IPS-18c (cell line): Measurements from ENCODE around the gene KIF5B.
A peak's percentile ranks its signal among the peaks of the same experiment; 100 is the strongest.
"Not testable (repeated sequence)": the region's sequence is repeated elsewhere in the genome, so short reads cannot be mapped to it uniquely, and the experiment has no call there.

ENCODE experiments used
- H3K4me3 ChIP-seq: 2 replicates; pipeline ENCODE4 v1.7.0; 2013; ENCODE audit warnings: low read depth, mild to moderate bottlenecking, low read length, moderate library complexity; ENCODE audit not compliant: insufficient read depth
- H3K9me3 ChIP-seq: one replicate; pipeline ENCODE4 v1.6.1; 2013; ENCODE audit warnings: mild to moderate bottlenecking, low read length, moderate library complexity; ENCODE audit not compliant: control insufficient read depth, insufficient read depth

KIF5B gene

GRCh38 chr10:32056136-32057035 is at the start of gene KIF5B:
KIF5B (minus strand) TSS chr10:32056425; CDS start chr10:32055973, 452 bp downstream.
- H3K9me3 ChIP-seq = no peaks in the 10 kb centered on the region
- H3K4me3 ChIP-seq = peak within 1 kb of the TSS; percentile 96

- no peak overlapping the region for H3K4me3 ChIP-seq
- H3K9me3 ChIP-seq = no peaks in the 10 kb centered on the region
Measured at GRCh38 chr10:32105782-32106382, 49.7 kb upstream of the KIF5B start.

- Histone ChIP-seq H3K4me3 (no peak overlapping the region), H3K9me3 (no peaks in the 10 kb centered on the region)
Measured at GRCh38 chr10:32104622-32105509, 48.6 kb upstream of the KIF5B start.

DNA sequence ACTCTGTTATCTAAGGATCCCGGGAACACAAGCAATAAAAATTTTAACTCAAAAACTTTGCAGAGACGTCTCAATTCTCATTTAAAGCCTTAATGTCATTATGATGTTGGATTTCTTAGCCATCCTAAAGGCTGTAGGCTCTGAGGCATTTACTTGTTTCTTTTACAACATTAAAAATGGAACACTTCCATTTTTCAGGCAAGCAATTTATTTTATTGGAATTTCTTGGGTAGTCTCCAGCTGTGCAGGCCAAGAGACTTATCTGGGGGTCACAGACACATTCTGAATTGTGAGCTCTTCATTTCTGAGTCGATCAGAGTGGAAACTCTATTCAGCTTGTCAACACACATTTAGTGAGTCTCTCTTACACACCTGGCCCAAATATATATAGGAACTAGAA is 48.0 kb upstream of the KIF5B start:
- no peak overlapping the region for H3K4me3 ChIP-seq
- no peaks in the 10 kb centered on the region for H3K9me3 ChIP-seq

DNA sequence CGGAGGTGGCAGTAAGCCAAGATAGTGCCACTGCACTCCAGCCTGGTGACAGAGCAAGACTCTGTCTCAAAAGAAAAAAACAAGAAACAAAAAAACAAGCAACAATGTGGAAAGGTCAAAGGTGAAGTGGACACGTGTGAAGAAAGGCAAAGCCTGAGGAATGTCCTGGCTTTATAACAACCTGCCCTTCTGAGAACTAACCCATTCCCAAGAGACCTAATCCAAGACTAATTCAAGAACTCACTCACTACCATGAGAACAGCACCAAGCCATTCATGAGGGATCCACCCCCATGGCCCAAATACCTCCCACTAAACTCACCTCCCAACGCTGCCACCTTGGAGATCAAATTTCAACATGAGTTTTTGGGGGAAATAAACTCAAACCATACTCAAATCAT is 47.5 kb upstream of the KIF5B start:
- Histone ChIP-seq H3K9me3 (no peaks in the 10 kb centered on the region), H3K4me3 (no peak overlapping the region)

GRCh38 chr10:32098566-32099259 is 42.5 kb upstream of the KIF5B start:
- H3K9me3 ChIP-seq = not testable (repeated sequence)

GRCh38 chr10:32095116-32095733 is 39.0 kb upstream of the KIF5B start:
- Histone ChIP-seq H3K4me3 (no peak overlapping the region), H3K9me3 (no peaks in the 10 kb centered on the region)

More at GRCh38 chr10:32098566-32099259, 42.5 kb upstream of the KIF5B start:
- not testable (repeated sequence) for H3K4me3 ChIP-seq

DNA sequence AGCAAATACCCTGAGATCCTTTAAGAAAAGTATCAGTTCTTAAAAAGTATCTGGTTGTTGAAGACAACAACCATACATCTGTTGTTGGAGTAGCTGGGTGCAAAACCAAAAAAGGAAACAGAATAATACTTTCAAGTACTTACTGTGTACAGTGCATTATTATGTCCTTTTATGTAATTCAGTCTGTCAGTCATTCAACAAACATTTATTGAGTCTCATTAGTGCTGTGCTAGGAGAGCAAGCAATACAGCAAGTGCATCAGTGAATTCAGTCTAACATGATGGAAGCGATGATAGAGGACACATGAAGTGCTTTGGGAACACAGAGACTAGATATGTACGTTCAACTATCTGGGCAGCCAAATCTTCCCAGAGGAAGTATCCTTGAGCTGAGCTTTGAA is 37.4 kb upstream of the KIF5B start:
- H3K4me3 ChIP-seq = no peak overlapping the region

GRCh38 chr10:32091046-32091445 is 34.8 kb upstream of the KIF5B start:
- Histone ChIP-seq H3K9me3 (no peaks in the 10 kb centered on the region), H3K4me3 (no peak overlapping the region)

More for the DNA sequence above, 37.4 kb upstream of the KIF5B start:
- H3K9me3 ChIP-seq = no peaks in the 10 kb centered on the region

DNA sequence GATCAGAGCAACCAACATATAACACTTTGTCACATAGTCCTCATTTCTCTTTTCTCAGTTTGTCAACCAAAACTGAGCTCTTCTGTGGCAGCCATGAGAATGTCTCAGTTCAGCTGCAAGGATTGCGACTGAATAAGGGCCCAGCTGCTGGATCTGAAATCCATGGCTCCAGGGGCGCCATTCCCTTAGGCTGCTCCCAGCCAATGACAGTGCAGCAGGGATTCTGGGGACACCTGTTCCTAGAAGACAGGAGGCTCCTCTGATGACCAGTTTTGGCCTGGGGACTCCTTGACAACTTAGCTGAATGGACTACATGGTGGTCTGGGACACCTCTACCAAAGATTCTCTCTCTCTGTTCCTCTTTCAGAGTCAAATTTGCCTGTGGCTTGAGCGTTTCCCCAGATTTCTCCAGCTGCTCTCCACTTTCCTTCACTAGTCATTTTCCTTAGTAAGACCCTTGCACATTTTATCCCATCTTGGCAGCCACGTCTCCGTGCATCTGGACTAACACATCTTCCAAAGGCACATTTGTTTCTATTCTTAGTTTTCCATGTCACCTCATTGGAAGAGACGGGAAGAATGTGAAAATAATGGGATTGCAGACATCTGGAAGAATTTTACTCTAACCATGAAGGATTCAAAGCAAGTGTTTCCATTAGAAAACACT is 28.1 kb upstream of the KIF5B start:
- H3K9me3 ChIP-seq = no peaks in the 10 kb centered on the region
- no peak overlapping the region for H3K4me3 ChIP-seq

- no peak overlapping the region for H3K4me3 ChIP-seq
- no peaks in the 10 kb centered on the region for H3K9me3 ChIP-seq
Measured at GRCh38 chr10:32077896-32078485, 21.8 kb upstream of the KIF5B start.

GRCh38 chr10:32073659-32074058 is 17.4 kb upstream of the KIF5B start:
- H3K9me3 ChIP-seq = no peaks in the 10 kb centered on the region
- H3K4me3 ChIP-seq = no peak overlapping the region

GRCh38 chr10:32073128-32073527 is 16.9 kb upstream of the KIF5B start:
- no peak overlapping the region for H3K4me3 ChIP-seq
- no peaks in the 10 kb centered on the region for H3K9me3 ChIP-seq

GRCh38 chr10:32072025-32072800 is 16.0 kb upstream of the KIF5B start:
- Histone ChIP-seq H3K4me3 (no peak overlapping the region), H3K9me3 (no peaks in the 10 kb centered on the region)

GRCh38 chr10:32070645-32071044 is 14.4 kb upstream of the KIF5B start:
- H3K9me3 ChIP-seq = no peaks in the 10 kb centered on the region
- H3K4me3 ChIP-seq = no peak overlapping the region
